HPDE6-E6E7 (cell line): Measurements from ENCODE around the gene ABHD15.
A peak's percentile ranks its signal among the peaks of the same experiment; 100 is the strongest.
"Not testable (repeated sequence)": the region's sequence is repeated elsewhere in the genome, so short reads cannot be mapped to it uniquely, and the experiment has no call there.

Experiments
- DNase-seq: peaks from one replicate; pipeline ENCODE4 v3.0.0; 2011; ENCODE audit warnings: missing footprints; ENCODE audit errors: extremely low spot score

ABHD15 gene

GRCh38 chr17:29571486-29571882 is 4.6 kb upstream of the ABHD15 start:
- DNase-seq, result no peak

GRCh38 chr17:29570521-29570920 is 3.7 kb upstream of the ABHD15 start:
- DNase-seq, result no peak

GRCh38 chr17:29569245-29569950 is 2.6 kb upstream of the ABHD15 start:
- DNase-seq, result no peak

- peak; percentile 70 for DNase-seq
Measured at GRCh38 chr17:29568331-29569244, 1.8 kb upstream of the ABHD15 start, which contains the start of gene TP53I13. TSS of gene TP53I13 (plus strand) at chr17:29568701. CDS start at chr17:29568759, 58 bp downstream.

DNA sequence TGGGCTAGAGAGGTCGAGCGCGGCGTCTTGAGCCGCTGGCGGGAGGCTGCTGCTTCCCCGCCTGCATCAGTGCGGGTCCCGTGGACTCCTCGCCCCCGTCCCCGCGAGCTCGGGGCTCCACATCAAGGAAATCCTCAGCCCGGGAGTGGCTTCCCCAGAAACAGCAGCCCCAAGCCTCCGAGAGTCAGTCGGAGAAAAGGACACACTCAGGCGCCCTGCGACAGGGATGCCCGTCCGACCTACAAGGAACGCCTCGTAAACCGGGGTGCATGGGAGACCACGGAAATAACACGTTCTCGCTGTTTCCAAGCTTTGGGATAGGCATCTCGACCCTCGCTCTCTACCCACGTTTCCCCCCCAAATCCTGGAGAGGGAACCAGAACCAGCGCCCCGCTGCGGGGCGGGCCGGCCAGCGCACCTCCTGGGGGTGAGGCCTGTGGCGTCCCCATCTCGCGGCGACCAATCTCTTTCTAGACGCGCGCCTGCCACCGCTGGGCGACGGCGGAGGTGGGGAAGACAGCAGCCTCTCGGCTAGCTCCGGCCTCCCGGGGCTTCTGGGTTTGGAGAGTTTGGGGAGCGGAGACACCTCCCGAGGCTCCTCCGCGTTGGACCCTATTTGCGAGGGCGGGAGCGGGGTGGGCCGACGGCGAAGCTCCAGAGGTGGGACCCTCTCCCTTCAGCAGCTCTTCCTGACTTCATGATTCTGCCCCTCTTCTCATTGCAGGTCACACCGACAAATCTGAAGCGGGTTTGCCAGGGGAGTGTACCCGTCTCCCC is 905 bp upstream of the ABHD15 start:
- no peak for DNase-seq

- no peak for DNase-seq
Measured at GRCh38 chr17:29567304-29567553, 392 bp upstream of the ABHD15 start.

DNA sequence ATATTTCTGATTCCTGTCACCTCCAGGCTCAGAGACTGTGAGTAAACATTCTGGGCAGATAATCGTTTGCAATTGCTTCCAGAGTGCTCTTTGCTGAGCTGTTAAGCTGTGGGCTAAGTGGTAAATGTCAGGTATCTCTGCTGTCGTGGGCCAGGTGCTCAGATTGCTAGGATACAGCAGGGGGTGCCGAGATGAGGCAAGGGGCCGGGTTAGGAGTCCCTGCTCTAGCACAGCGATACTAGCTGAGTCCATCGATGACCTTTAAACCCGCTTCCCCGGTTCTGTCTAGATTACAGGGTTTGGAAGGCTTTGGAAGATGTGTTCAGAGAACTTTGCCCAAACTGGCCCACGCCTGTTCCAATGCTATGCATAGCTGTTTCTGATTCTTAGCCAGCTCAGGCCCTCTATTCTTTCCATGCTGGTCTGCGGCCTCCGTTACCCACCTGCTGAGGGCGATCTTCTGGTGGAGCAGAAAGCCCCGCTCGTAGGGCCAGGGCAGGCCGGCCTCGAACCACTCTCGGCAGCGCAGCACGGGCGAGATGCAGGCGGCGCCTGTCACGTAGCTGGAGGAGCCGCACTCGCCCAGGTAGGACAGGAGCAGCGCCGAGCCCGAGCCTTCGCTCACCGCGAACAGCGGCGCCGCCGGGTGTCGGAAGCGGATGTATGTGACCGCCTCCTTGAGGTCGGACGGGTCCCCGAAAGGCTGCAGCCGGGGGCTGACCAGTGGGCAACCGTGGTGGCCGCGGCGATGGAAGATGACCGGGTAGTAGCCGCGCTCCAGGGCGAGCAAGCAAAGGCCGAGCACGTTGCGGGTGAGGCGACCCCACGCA is 979 bp downstream of the ABHD15 start:
- DNase-seq, result no peak

- DNase-seq, result no peak
Measured at GRCh38 chr17:29563816-29564215, 3.0 kb downstream of the ABHD15 start.

DNA sequence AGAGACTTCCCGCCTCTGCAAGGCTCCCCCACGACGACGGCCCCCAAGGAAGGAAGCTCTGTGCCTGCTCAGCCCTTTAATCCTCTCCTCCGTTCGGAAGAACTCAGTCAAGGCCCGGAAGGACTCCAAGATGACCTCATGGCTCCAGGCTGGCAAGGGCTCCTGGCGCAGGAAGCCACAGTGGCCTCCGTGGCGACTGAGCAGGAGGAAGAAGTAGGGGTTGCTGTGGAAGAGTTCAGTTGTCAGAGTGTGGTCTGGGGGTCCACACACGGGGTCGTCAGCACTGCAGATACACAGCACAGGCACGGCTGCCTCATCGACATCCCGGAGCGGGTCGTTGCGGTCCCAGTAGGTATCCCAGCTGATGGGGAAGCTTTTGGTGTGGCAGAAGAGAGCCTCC is 4.2 kb downstream of the ABHD15 start:
- DNase-seq, result no peak

DNA sequence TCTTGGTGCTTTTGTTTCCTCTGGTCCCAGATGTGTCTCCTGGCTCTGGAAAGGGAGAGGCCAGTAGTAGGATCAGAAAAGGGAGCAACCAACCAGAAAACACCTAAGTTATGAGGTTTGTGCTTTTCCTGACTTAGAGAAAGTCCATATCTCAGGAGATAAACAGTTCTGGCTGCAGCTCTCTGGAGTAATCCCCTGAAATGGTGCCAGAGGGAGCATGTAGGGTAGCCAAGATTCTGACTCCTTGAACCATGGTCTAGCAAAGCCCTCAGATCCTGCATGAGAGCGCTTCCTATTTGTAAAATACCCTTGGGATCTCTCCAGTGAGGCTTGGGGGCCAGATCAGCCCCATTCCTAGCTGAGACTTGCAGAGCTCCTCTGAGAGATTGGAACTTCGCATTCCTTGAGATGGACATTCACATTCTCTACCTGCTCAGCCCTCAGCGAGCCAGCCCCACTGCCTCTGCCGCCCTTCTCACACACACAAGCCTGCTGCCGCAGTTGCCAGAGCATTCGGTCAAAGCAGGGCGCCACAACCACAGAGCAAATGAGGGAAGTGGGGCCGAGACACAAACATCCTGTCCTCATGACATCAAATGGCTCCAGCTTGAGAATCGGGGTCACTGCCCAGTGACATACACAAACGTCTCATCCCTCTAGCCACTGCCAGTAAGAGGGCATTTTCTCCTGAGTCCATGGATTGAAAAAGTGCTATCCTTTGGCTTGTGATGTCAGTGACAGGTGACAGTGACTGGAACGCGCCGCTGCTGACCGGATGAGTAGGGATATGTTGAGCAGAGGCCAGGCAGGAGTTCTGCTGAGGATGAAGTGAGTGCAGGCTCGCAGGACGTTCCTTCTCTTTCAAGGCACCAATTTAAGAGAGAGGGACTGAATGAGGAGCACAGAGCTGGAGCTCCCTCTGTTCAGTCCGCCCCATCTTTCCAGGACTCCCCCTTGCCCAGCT is 5.0 kb downstream of the ABHD15 start:
- DNase-seq, result no peak

GRCh38 chr17:29560316-29560715 is 6.5 kb downstream of the ABHD15 start:
- no peak for DNase-seq

GRCh38 chr17:29559640-29560039 is 7.2 kb downstream of the ABHD15 start:
- no peak for DNase-seq

GRCh38 chr17:29558139-29558538 is 8.7 kb downstream of the ABHD15 start:
- DNase-seq, result not testable (repeated sequence)

DNA sequence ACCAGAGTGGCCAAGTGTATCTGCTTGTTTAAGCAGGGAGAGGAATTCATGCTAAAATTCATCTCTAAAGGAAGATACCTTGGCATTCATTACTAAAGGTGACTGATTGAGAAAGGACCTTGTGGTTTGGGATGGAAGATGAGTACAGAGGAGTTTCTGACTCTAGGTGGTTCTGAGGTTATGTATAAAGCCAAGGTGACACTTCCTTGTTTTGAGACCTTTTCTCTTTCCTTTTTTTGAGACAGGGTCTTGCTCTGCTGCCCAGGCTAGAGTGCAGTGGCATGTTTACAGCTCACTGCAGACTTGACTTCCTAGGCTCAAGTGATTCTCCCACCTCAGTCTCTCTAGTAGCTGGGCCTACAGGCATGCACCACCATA is 9.1 kb downstream of the ABHD15 start:
- no peak for DNase-seq

- no peak for DNase-seq
Measured at GRCh38 chr17:29557085-29557738, 9.6 kb downstream of the ABHD15 start.

DNA sequence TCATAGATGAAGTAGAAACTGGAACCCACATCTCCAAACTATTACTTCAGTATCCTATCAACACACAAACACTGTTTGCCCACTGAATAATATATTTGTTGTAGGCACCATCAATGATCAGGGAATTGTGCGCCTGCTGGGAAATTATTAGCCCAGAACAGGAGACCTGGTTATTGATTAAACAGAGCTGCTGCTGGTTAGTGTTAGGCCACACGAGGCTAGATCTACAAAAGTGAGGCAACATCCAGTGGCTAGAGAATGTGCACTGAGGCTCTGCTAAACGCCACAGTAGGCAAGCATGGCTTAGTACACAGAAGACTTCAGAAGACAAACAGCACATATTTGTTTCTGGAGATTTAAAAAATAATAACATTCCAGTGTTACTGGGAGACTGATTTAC is 11.0 kb downstream of the ABHD15 start:
- DNase-seq, result no peak

GRCh38 chr17:29549177-29549923 is 17.5 kb downstream of the ABHD15 start:
- no peak for DNase-seq

DNA sequence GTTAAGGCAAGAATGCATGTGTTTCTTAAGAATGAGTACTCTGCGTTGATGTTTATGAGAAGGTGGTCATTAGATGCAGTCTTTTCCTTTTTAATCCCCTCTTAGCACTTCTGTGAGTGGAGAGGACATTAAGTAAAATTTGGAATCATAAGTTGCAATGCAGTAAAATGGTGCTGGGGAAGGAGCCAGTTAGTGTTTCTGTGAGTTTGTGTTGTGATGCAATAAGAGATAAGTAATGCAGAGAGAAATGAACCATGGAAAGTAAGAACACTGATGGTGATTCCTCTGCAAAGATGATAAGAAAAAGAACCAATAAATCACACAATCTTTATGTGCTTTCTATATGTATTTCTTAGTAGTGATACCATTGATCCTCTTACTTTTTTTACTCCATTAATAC is 20.0 kb downstream of the ABHD15 start:
- DNase-seq, result no peak

- no peak for DNase-seq
Measured at GRCh38 chr17:29546085-29546484, 20.8 kb downstream of the ABHD15 start.
